Medulla oblongata (tissue), 1 donor: ENCODE data around the gene DDTL.

ENCODE experiments used
- DNase-seq: peaks from one replicate; pipeline ENCODE4 v3.0.0-alpha.2; 2015; ENCODE audit errors: extremely low spot score

DDTL gene

DNA sequence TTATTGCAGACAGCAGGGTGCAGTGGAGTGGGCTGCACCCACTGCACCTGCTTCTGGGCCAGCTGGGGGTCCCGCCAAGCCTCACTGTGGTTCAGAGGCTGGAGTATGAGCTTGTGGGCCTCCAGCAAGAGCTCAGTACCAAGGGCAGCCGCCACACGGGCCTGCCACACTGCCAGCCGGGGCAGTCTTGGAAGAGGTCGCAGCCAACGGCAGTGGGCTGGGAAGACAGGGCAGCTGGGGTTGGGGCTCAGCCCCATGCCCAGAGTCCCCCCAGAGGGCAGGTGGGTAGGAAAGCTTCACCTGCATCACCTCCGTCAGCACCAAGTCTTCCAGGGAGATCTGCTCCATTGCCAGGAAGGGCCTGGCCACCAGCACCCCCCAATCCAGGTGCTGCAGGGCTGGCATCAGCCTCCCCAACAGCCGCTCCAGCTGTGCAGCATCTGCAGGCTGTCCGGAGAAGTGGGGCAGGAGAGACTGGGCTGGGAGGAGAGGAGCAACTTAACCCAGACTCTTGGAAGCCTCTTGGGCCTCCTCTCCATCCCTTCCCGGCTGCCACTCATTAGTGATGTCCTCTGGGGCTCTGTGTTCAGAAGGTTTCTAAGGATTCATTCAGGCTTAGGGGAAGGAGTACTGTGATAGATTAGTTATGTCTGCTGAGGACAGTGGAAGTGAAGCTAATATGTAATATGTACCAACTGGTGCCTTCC lies 39.7 kb downstream of the DDTL start:
- no peak for DNase-seq

- no peak for DNase-seq
Measured at GRCh38 chr22:24006914-24007214, 40.2 kb downstream of the DDTL start.

- DNase-seq: no peak
Measured at GRCh38 chr22:24007253-24008021, 40.7 kb downstream of the DDTL start.

DNA sequence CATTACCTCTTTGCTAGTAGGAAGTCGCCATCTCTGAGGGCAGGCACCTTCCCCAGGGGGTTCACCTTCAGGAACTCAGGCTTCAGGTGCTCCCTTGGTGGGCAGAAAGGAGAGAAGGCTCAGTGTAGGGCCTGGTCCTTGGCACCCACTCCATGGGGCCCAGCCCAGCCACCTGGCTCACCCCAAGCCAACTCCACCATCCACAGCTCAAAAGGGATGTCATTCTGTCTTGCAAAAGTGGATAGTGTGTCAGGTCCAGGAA lies 41.3 kb downstream of the DDTL start:
- DNase-seq: no peak

GRCh38 chr22:24008381-24009226 lies 41.9 kb downstream of the DDTL start:
- DNase-seq: no peak

- no peak for DNase-seq
Measured at GRCh38 chr22:24009227-24010017, 42.7 kb downstream of the DDTL start.

DNA sequence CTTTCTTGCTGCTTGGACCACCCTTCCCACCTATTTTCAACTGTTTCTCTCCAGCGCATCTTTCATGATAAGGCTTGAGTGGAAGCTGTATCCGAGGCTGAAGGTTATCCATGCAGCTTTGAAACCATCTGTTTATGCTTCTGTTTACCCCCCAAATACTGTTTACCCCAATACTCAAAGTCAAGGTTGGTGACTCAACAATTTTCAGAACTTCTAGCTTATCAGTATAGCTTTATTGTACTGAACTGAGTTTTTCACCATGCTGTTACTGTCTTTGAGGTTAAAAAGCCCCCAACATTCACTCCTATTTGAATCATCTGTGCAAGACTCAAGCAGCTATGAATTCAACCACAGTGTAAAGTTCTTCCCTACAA lies 43.3 kb downstream of the DDTL start:
- DNase-seq: no peak

GRCh38 chr22:24011735-24012068 lies 45.0 kb downstream of the DDTL start:
- no peak for DNase-seq

DNA sequence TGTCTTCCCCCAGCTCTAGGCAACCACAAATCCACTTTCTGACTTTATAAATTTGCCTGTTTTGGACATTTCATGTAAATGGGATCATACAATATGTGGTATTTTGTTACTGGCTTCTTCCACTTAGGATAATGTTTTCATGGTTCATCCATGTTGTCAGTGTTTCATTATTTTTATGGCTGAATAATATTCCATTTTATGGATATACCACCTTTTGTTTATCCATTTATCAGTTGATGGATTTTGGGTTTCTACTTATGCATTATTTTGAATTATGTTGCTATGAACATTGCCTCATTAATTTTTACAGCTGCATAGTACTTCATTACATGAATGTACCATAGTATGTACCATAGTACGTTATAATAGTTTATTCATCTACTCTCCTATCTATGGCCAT lies 49.5 kb downstream of the DDTL start:
- DNase-seq: no peak

GRCh38 chr22:24021304-24021703 lies 54.6 kb downstream of the DDTL start:
- no peak for DNase-seq
